ENCODE results near the gene CNOT4.

DNA sequence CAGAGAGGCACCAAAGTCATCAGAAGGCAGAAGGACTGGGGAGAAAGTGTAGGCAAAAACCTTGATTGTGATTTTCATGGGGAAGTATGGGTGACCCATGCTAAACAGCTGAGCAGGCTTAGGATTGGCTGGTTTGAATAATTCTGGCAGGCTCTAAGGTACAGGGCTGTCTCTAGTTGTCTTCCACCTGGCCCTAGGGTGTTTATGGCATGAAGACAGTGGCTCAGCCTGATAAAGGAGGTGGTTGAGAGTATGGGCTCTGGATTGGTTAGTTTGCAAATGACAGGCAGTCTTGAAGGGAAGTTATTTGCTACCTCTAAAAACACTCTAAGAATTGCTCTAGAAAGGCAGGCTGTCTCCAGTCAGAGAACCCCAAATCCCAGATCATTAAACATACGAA, 176.0 kb downstream of the CNOT4 start:
- TF ChIP-seq EZH2phosphoT487 (IDR thresholded peaks at IDR 0.05; ENCODE audit: insufficient read depth, low read depth), result no peak
- TF ChIP-seq EZH2 (IDR thresholded peaks at IDR 0.05; ENCODE audit: insufficient read depth, poor library complexity, severe bottlenecking), result no peak
